Mammary epithelial cell (primary cell): ENCODE results near the gene PMIS2.

Experiments
- EZH2 ChIP-seq: IDR thresholded peaks from 2 replicates; pipeline ENCODE4 v1.6.1; 2012; ENCODE audit warnings: low read length, inconsistent platforms, borderline replicate concordance
- TF ChIP-seq, protein P1 (sequence below), 2 donors: IDR thresholded peaks in 1 of 2; conservative IDR thresholded peaks in 1 of 2; 2 replicates each; pipeline ENCODE4 v1.5.1; 2011 to 2012; ENCODE audit warnings: inconsistent platforms in 2 of 2, low read length in 2 of 2, mild to moderate bottlenecking in 2 of 2, control low read depth in 1 of 2, low read depth in 1 of 2; ENCODE audit not compliant: insufficient read depth in 1 of 2; ENCODE audit errors: extremely low read depth in 1 of 2

DNA sequence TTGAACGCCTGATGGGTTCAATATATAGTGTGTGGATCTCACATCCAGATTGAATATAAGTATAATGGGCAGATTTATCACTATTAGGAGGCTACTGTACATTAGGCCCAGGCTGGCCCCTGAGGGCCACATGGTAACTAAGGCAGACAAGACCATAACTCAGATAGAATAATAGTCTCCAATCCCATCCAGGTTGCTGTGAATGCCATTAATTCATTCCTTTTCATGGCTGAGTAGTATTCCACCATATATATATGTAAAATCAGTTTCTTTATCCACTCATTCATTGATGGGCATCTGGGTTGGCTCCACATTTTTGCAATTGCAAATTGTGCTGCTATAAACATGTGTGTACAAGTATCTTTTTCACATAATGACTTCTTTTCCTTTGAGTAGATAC lies 8.1 kb upstream of the PMIS2 start:
- TF ChIP-seq EZH2: no peak
- TF ChIP-seq, protein P1, sequence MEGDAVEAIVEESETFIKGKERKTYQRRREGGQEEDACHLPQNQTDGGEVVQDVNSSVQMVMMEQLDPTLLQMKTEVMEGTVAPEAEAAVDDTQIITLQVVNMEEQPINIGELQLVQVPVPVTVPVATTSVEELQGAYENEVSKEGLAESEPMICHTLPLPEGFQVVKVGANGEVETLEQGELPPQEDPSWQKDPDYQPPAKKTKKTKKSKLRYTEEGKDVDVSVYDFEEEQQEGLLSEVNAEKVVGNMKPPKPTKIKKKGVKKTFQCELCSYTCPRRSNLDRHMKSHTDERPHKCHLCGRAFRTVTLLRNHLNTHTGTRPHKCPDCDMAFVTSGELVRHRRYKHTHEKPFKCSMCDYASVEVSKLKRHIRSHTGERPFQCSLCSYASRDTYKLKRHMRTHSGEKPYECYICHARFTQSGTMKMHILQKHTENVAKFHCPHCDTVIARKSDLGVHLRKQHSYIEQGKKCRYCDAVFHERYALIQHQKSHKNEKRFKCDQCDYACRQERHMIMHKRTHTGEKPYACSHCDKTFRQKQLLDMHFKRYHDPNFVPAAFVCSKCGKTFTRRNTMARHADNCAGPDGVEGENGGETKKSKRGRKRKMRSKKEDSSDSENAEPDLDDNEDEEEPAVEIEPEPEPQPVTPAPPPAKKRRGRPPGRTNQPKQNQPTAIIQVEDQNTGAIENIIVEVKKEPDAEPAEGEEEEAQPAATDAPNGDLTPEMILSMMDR (conservative IDR thresholded peaks at IDR 0.05 in 1 of 2, IDR thresholded peaks at IDR 0.05 in 1 of 2; ENCODE audit: extremely low read depth in 1 of 2, insufficient read depth in 1 of 2, low read depth in 1 of 2, low read length in 2 of 2): no peak
